Keratinocyte (primary cell): ENCODE results near the gene TMEM270. TPM values are rescaled to one million over a fixed set of nuclear protein-coding genes. Genes with fewer than 3 reads are reported as not detected.

ENCODE experiments used
- DNase-seq: peaks from one replicate; pipeline ENCODE4 v3.0.0-alpha.2; 2011; ENCODE audit warnings: low read depth, missing footprints, low spot score
- FAIRE-seq: peaks from 2 replicates; lab custom pipeline; 2011; peaks lifted over from hg19 to GRCh38; lab: Jason Lieb, UNC
- H2AFZ ChIP-seq: 2 replicates; pipeline ENCODE4 v1.6.0; 2012; ENCODE audit warnings: low read length, control low read depth, inconsistent platforms; ENCODE audit not compliant: control insufficient read depth
- H3K27ac ChIP-seq: 2 replicates; pipeline ENCODE4 v1.5.1; 2011; ENCODE audit warnings: low read length; ENCODE audit not compliant: control insufficient read depth, insufficient read depth
- H3K27me3 ChIP-seq: 3 replicates; pipeline ENCODE4 v1.6.0; 2011; ENCODE audit warnings: low read length; ENCODE audit not compliant: control insufficient read depth, insufficient read depth; ENCODE audit errors: extremely low read depth
- H3K36me3 ChIP-seq, 2 experiments: 2 replicates in 1 of 2; 3 replicates in 1 of 2; pipeline ENCODE4 v1.5.1; 2011; ENCODE audit warnings: low read length in 2 of 2, mild to moderate bottlenecking in 1 of 2; ENCODE audit not compliant: control insufficient read depth in 2 of 2, insufficient read depth in 2 of 2; ENCODE audit errors: extremely low read depth in 1 of 2
- H3K4me1 ChIP-seq: 3 replicates; pipeline ENCODE4 v1.5.1; 2011; ENCODE audit warnings: low read length; ENCODE audit not compliant: control insufficient read depth, insufficient read depth; ENCODE audit errors: extremely low read depth
- H3K4me2 ChIP-seq: 3 replicates; pipeline ENCODE4 v1.6.0; 2011; ENCODE audit warnings: low read depth, low read length; ENCODE audit not compliant: control insufficient read depth, insufficient read depth; ENCODE audit errors: extremely low read depth
- H3K4me3 ChIP-seq, 3 experiments: fragments of 200-600 bp in 1 of 3; sonication (generic) in 1 of 3; 2 replicates in 2 of 3; 3 replicates in 1 of 3; pipeline ENCODE4 v1.5.1; 2011 to 2016; ENCODE audit warnings: low read length in 3 of 3, mild to moderate bottlenecking in 3 of 3, control low read depth in 2 of 3, inconsistent platforms in 1 of 3, low read depth in 1 of 3, mixed read lengths in 1 of 3, mixed run types in 1 of 3, moderate library complexity in 1 of 3; ENCODE audit not compliant: control insufficient read depth in 2 of 3, insufficient read depth in 2 of 3; ENCODE audit errors: extremely low read depth in 1 of 3
- H3K79me2 ChIP-seq: 2 replicates; pipeline ENCODE4 v1.6.0; 2012; ENCODE audit warnings: low read length; ENCODE audit not compliant: control insufficient read depth, insufficient read depth
- H3K9ac ChIP-seq: 3 replicates; pipeline ENCODE4 v1.6.0; 2011; ENCODE audit warnings: low read length; ENCODE audit not compliant: control insufficient read depth, insufficient read depth; ENCODE audit errors: extremely low read depth
- H3K9me1 ChIP-seq: 3 replicates; pipeline ENCODE4 v1.6.0; 2011; ENCODE audit warnings: low read length; ENCODE audit not compliant: control insufficient read depth, insufficient read depth; ENCODE audit errors: extremely low read depth
- H3K9me3 ChIP-seq: 2 replicates; pipeline ENCODE4 v1.5.1; 2012; ENCODE audit warnings: low read depth, low read length; ENCODE audit not compliant: control insufficient read depth
- H4K20me1 ChIP-seq: 3 replicates; pipeline ENCODE4 v1.6.0; 2011; ENCODE audit warnings: low read length; ENCODE audit not compliant: control insufficient read depth, insufficient read depth; ENCODE audit errors: extremely low read depth
- EZH2 ChIP-seq: IDR thresholded peaks from one replicate; pipeline ENCODE4 v1.6.1; 2012; ENCODE audit warnings: inconsistent platforms, mild to moderate bottlenecking, low read length, moderate library complexity
- dilution Hi-C: fragments of 300-500 bp; cut with MboI; formaldehyde crosslinking; loops from one replicate; pipeline ENCODE4 v1.7.0; 2020; ENCODE audit warnings: low sequenced_read_pairs; ENCODE audit not compliant: extremely low pct_ligation_motif_present
- polyA plus RNA-seq, 5 experiments: library from polyadenylated mRNA; depleted of rRNA in 3 of 5; stranded (reverse) in 3 of 5; stranded (forward) in 1 of 5; unstranded in 1 of 5; fragments of >200 nt; gene quantifications; 1 replicate in 1 of 5; 2 replicates in 3 of 5; 3 replicates in 1 of 5; pipeline versions ENCODE4 v1.2.1 to v1.2.3, GENCODE V29; 2011 to 2012; ENCODE audit warnings: missing spikeins in 2 of 5, low read depth in 1 of 5, low replicate concordance in 1 of 5
- TF ChIP-seq, protein P1 (sequence below), 3 experiments: IDR thresholded peaks in 1 of 3; conservative IDR thresholded peaks in 1 of 3; optimal IDR thresholded peaks in 1 of 3; 2 replicates in 2 of 3; 3 replicates in 1 of 3; pipeline versions ENCODE3 to v1.5.1; 2011; ENCODE audit warnings: low read length in 3 of 3, mild to moderate bottlenecking in 3 of 3, moderate library complexity in 2 of 3, control low read depth in 1 of 3, inconsistent platforms in 1 of 3; ENCODE audit not compliant: insufficient read depth in 2 of 3; ENCODE audit errors: extremely low read depth in 1 of 3

TMEM270 gene
- polyA plus RNA-seq, 1 donor (not counting 4 experiments of a cell fraction or from before 2014, with no cell fraction given): not detected

DNA sequence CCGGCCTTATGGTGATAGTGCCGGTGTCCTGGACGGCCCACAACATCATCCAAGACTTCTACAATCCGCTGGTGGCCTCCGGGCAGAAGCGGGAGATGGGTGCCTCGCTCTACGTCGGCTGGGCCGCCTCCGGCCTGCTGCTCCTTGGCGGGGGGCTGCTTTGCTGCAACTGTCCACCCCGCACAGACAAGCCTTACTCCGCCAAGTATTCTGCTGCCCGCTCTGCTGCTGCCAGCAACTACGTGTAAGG, 29.4 kb upstream of the TMEM270 start:
- H3K4me2 ChIP-seq: peak overlapping the region; percentile 60
- no peak for DNase-seq
- H3K27ac ChIP-seq: no peak overlapping the region
- H3K4me1 ChIP-seq: peaks cover 59% of the 10 kb centered on the region
- no peaks in the 10 kb centered on the region for H3K36me3 ChIP-seq
- peak overlapping the region in 2 of 3 experiments; percentile 4 to 36 for H3K4me3 ChIP-seq
- dilution Hi-C loops: no loop called here
- H3K9ac ChIP-seq: peak overlapping the region; percentile 44
- H4K20me1 ChIP-seq: no peaks in the 10 kb centered on the region
- no peak for FAIRE-seq
- H3K9me1 ChIP-seq: no peaks in the 10 kb centered on the region
- H3K27me3 ChIP-seq: no peaks in the 10 kb centered on the region
- H2AFZ ChIP-seq: no peak overlapping the region
- no peaks in the 10 kb centered on the region for H3K79me2 ChIP-seq
- no peak for TF ChIP-seq EZH2
- TF ChIP-seq, protein P1, sequence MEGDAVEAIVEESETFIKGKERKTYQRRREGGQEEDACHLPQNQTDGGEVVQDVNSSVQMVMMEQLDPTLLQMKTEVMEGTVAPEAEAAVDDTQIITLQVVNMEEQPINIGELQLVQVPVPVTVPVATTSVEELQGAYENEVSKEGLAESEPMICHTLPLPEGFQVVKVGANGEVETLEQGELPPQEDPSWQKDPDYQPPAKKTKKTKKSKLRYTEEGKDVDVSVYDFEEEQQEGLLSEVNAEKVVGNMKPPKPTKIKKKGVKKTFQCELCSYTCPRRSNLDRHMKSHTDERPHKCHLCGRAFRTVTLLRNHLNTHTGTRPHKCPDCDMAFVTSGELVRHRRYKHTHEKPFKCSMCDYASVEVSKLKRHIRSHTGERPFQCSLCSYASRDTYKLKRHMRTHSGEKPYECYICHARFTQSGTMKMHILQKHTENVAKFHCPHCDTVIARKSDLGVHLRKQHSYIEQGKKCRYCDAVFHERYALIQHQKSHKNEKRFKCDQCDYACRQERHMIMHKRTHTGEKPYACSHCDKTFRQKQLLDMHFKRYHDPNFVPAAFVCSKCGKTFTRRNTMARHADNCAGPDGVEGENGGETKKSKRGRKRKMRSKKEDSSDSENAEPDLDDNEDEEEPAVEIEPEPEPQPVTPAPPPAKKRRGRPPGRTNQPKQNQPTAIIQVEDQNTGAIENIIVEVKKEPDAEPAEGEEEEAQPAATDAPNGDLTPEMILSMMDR (optimal IDR thresholded peaks at IDR 0.05 in 1 of 3, IDR thresholded peaks at IDR 0.05 in 1 of 3, conservative IDR thresholded peaks at IDR 0.05 in 1 of 3; ENCODE audit: extremely low read depth in 1 of 3, insufficient read depth in 2 of 3, low read length in 3 of 3): no peak
- H3K9me3 ChIP-seq: no peaks in the 10 kb centered on the region

DNA sequence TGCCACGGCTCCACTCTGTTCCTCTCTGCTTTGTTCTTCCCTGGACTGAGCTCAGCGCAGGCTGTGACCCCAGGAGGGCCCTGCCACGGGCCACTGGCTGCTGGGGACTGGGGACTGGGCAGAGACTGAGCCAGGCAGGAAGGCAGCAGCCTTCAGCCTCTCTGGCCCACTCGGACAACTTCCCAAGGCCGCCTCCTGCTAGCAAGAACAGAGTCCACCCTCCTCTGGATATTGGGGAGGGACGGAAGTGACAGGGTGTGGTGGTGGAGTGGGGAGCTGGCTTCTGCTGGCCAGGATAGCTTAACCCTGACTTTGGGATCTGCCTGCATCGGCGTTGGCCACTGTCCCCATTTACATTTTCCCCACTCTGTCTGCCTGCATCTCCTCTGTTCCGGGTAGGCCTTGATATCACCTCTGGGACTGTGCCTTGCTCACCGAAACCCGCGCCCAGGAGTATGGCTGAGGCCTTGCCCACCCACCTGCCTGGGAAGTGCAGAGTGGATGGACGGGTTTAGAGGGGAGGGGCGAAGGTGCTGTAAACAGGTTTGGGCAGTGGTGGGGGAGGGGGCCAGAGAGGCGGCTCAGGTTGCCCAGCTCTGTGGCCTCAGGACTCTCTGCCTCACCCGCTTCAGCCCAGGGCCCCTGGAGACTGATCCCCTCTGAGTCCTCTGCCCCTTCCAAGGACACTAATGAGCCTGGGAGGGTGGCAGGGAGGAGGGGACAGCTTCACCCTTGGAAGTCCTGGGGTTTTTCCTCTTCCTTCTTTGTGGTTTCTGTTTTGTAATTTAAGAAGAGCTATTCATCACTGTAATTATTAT, 28.9 kb upstream of the TMEM270 start:
- TF ChIP-seq EZH2: no peak
- TF ChIP-seq, protein P1 (optimal IDR thresholded peaks at IDR 0.05 in 1 of 3, IDR thresholded peaks at IDR 0.05 in 1 of 3, conservative IDR thresholded peaks at IDR 0.05 in 1 of 3; ENCODE audit: extremely low read depth in 1 of 3, insufficient read depth in 2 of 3, low read length in 3 of 3): no peak
- Histone ChIP-seq H3K4me1 (peaks cover 59% of the 10 kb centered on the region), H3K79me2 (no peaks in the 10 kb centered on the region), H2AFZ (peak overlapping the region; percentile 56), H3K4me3 (peak overlapping the region in 2 of 3 experiments; percentile 35 to 36), H3K27me3 (no peaks in the 10 kb centered on the region), H3K9me3 (no peaks in the 10 kb centered on the region), H3K4me2 (peak overlapping the region; percentile 60), H3K27ac (peak overlapping the region; percentile 36), H3K9ac (peak overlapping the region; percentile 44), H4K20me1 (no peaks in the 10 kb centered on the region), H3K36me3 (no peaks in the 10 kb centered on the region), H3K9me1 (no peaks in the 10 kb centered on the region)
- DNase-seq (no peak), FAIRE-seq (no peak)
- dilution Hi-C loops: no loop called here
